Activated CD4-positive, alpha-beta T cell treated with anti-CD3 and anti-CD28 coated beads, Interleukin-2, amount 10 ng/mL, durations not matched to agents 7 days and 5 days (primary cell): ENCODE results near the gene USP44. TPM values are rescaled to one million over a fixed set of nuclear protein-coding genes. Genes with fewer than 3 reads are reported as not detected.

Experiments used
- CTCF ChIA-PET: fragments of 350-600 bp; sonication (Branson Sonifier 250); formaldehyde crosslinking; loops from one replicate; lab custom pipeline; 2021; ENCODE audit warnings: antibody characterized with exemption; lab: Charles Lee
- POLR2A ChIA-PET: fragments of 350-600 bp; sonication (Branson Sonifier 250); formaldehyde crosslinking; loops from one replicate; lab custom pipeline; 2021; ENCODE audit warnings: antibody characterized with exemption; lab: Charles Lee
- DNase-seq: peaks from one replicate; pipeline ENCODE4 v3.0.0-alpha.2; 2020
- H3K27ac Mint-ChIP-seq: one replicate; pipeline ENCODE4 v1.8.0; 2021; ENCODE audit warnings: mild to moderate bottlenecking, moderate library complexity, mixed read lengths
- H3K27me3 Mint-ChIP-seq: one replicate; pipeline ENCODE4 v1.8.0; 2021; ENCODE audit warnings: mixed read lengths
- H3K36me3 Mint-ChIP-seq: one replicate; pipeline ENCODE4 v1.8.0; 2021; ENCODE audit warnings: low read depth, mixed read lengths
- H3K4me1 Mint-ChIP-seq: one replicate; pipeline ENCODE4 v1.8.0; 2021; ENCODE audit warnings: mixed read lengths
- H3K4me3 Mint-ChIP-seq: one replicate; pipeline ENCODE4 v1.8.0; 2021; ENCODE audit warnings: mild to moderate bottlenecking, moderate library complexity, mixed read lengths
- H3K9me3 Mint-ChIP-seq: one replicate; pipeline ENCODE4 v1.8.0; 2021; ENCODE audit warnings: mixed read lengths
- total RNA-seq, 2 experiments: library from RNA; stranded (reverse); gene quantifications; one replicate each; pipeline ENCODE4 v1.2.3, GENCODE V29; 2021

Gene USP44
- total RNA-seq, 2 experiments from 2014 or later: 2.9 to 3.7 TPM

DNA sequence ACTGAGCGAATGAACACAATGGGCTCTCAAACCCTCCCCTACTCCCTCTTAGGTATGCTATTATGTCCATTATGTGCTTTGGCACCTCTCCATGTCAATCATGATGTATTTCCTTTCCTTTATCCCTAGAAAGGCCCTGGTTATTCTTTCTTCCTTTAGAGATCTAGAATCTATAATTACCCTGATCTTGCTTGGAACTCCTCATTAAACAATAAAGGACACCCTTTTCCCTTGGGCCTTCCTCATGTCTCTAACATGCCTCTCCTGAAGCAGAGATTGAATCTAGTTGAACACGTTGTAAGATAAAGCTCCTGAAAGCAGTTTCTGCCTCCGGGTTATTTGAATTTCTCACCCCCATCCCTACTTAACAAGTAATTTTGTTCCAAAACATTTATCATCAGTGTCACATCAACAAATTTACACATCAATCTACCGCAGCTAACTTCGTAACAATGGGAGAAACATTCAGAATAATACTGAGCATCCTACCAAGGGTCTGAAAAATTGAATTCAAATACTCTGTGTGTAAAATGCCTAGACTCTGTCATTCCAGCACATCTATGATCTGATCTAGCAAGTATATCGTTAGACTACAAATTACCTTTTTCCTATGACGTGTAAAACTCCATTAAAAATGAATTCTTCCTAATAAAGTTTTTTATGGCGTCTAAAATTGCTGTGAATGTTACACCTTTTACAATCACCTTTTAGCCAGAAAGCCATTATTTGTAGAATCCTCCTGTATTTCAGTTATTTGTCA is 5.4 kb downstream of the USP44 start:
- peaks cover 29% of the 10 kb centered on the region for H3K27me3 Mint-ChIP-seq
- H3K4me1 Mint-ChIP-seq: peaks cover 27% of the 10 kb centered on the region
- DNase-seq: no peak
- POLR2A ChIA-PET: no interaction called here
- CTCF ChIA-PET: no interaction called here
- peaks cover 3% of the 10 kb centered on the region for H3K9me3 Mint-ChIP-seq
- H3K27ac Mint-ChIP-seq: no peak overlapping the region
- H3K36me3 Mint-ChIP-seq: no peaks in the 10 kb centered on the region
- H3K4me3 Mint-ChIP-seq: no peak overlapping the region

GRCh38 chr12:95545303-95545702 is 6.0 kb downstream of the USP44 start:
- H3K4me1 Mint-ChIP-seq: peaks cover 27% of the 10 kb centered on the region
- ChIA-PET CTCF (no interaction called here), POLR2A (no interaction called here)
- H3K4me3 Mint-ChIP-seq: no peak overlapping the region
- DNase-seq: no peak
- no peaks in the 10 kb centered on the region for H3K36me3 Mint-ChIP-seq
- H3K9me3 Mint-ChIP-seq: peaks cover 3% of the 10 kb centered on the region
- H3K27me3 Mint-ChIP-seq: peaks cover 29% of the 10 kb centered on the region
- H3K27ac Mint-ChIP-seq: no peak overlapping the region

- Mint-ChIP-seq H3K27me3 (peaks cover 29% of the 10 kb centered on the region), H3K36me3 (no peaks in the 10 kb centered on the region), H3K9me3 (peaks cover 3% of the 10 kb centered on the region), H3K4me1 (peaks cover 27% of the 10 kb centered on the region), H3K4me3 (no peak overlapping the region), H3K27ac (no peak overlapping the region)
- ChIA-PET POLR2A (no interaction called here), CTCF (no interaction called here)
- no peak for DNase-seq
These were observed 6.5 kb downstream of the USP44 start for GRCh38 chr12:95544756-95545155.

DNA sequence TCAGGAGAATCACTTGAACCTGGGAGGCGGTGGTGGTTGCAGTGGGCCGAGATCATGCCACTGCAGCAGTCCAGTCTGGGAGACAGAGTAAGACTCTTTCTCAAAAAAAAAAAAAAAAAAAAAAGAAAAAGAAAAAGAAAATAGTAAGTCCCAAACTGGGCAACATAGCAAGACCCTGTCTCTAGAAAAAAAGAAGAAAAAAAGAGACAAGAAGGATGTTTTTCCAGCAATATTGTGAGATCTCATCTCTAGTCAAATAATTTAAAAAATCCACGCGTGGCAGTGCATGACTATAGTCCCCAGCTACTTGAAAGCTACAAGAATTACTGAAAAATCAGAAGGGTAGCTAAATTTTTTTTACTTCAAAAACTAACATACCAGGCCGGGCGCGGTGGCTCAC is 8.0 kb downstream of the USP44 start:
- peaks cover 18% of the 10 kb centered on the region for H3K4me1 Mint-ChIP-seq
- DNase-seq: no peak
- CTCF ChIA-PET: interaction anchor here (1.3 kb wide), 1 partner anchor 9 kb away, joined by 5 read pairs; no protein-coding TSS in a partner anchor
- H3K27ac Mint-ChIP-seq: no peak overlapping the region
- POLR2A ChIA-PET: no interaction called here
- H3K4me3 Mint-ChIP-seq: no peak overlapping the region
- H3K9me3 Mint-ChIP-seq: no peaks in the 10 kb centered on the region
- no peaks in the 10 kb centered on the region for H3K36me3 Mint-ChIP-seq
- peaks cover 23% of the 10 kb centered on the region for H3K27me3 Mint-ChIP-seq

DNA sequence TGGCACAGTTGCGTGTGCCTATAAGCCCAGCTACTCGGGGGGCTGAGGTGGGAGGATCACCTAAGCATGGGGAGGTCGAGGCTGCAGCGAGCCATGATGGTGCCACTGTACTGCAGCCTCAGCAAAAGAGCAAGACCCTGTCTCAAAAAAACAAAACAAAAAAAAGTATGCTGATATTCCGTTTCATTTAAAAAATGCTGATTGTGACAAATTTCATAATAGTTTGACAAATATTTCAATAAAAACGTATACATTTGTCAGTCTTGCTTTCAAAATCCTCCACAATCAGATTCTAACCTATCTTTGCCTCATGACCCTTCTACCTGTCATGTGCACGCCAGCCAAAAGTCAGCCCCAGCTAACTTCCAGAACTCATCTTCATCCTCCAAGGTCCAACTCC is 9.8 kb downstream of the USP44 start:
- no peaks in the 10 kb centered on the region for H3K9me3 Mint-ChIP-seq
- DNase-seq: no peak
- POLR2A ChIA-PET: no interaction called here
- no peak overlapping the region for H3K4me3 Mint-ChIP-seq
- CTCF ChIA-PET: no interaction called here
- H3K36me3 Mint-ChIP-seq: no peaks in the 10 kb centered on the region
- H3K4me1 Mint-ChIP-seq: peaks cover 6% of the 10 kb centered on the region
- peaks cover 8% of the 10 kb centered on the region for H3K27me3 Mint-ChIP-seq
- H3K27ac Mint-ChIP-seq: no peak overlapping the region

DNA sequence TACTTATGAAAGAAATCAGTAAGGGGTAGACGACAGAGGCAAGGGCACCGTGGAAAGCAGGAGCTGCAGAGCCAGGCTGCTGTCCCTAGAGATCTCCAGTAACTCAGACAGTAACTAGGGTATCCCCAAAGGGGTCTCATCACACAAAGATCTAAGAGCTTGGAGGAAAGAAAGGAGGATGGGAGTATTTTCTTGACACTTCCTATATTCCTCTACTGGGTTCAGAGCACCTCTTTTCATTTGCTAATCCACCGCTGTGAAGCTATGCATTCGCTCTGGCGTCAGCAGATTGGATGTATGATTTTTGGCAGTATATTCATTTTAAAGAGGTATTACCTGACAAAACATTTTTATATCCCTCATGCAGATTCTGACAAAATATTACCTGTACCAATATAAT is 12.6 kb downstream of the USP44 start:
- H3K9me3 Mint-ChIP-seq: no peaks in the 10 kb centered on the region
- POLR2A ChIA-PET: no interaction called here
- H3K4me3 Mint-ChIP-seq: no peak overlapping the region
- no peak for DNase-seq
- CTCF ChIA-PET: interaction anchor here (0.8 to 1.8 kb wide), 2 partner anchors 148 to 321 kb away, joined by 3 to 6 read pairs; partner anchors contain the start of genes FGD6 and VEZT
- peaks cover 1% of the 10 kb centered on the region for H3K4me1 Mint-ChIP-seq
- H3K27me3 Mint-ChIP-seq: no peaks in the 10 kb centered on the region
- H3K27ac Mint-ChIP-seq: no peak overlapping the region
- no peaks in the 10 kb centered on the region for H3K36me3 Mint-ChIP-seq

DNA sequence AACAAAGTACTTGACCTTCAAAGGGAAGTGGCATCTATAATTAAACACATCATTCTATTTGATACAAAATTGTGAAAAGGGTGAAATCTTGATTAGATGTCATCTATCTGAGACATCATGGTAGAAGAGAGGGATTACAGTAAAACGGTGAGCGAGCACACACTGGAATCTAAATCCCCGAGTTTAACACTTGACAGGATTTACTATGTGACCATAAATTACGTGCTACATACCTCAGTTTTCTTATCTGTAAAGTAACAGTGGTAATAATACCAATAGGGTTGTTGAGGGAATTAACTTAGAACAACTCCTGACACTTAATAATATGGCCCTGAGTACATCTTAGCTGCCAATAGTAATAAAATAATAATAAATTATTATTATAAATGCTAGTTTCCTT is 13.3 kb downstream of the USP44 start:
- no peak overlapping the region for H3K4me3 Mint-ChIP-seq
- H3K27me3 Mint-ChIP-seq: no peaks in the 10 kb centered on the region
- no peaks in the 10 kb centered on the region for H3K36me3 Mint-ChIP-seq
- peaks cover 1% of the 10 kb centered on the region for H3K4me1 Mint-ChIP-seq
- H3K9me3 Mint-ChIP-seq: no peaks in the 10 kb centered on the region
- DNase-seq: no peak
- no peak overlapping the region for H3K27ac Mint-ChIP-seq
- ChIA-PET POLR2A (interaction anchor here (0.6 kb wide), 1 partner anchor 16 kb away, joined by 3 read pairs; no protein-coding TSS in a partner anchor), CTCF (interaction anchor here (0.8 to 1.8 kb wide), 3 partner anchors 10 to 320 kb away, joined by 3 to 6 read pairs (median 4); partner anchors contain the start of genes FGD6 and VEZT)

GRCh38 chr12:95533985-95534384 is 17.3 kb downstream of the USP44 start:
- ChIA-PET CTCF (interaction anchor here (0.5 to 1.8 kb wide), 8 partner anchors 8 to 993 kb away, joined by 3 to 5 read pairs (median 4); no protein-coding TSS in a partner anchor), POLR2A (no interaction called here)
- no peak overlapping the region for H3K4me3 Mint-ChIP-seq
- peaks cover 1% of the 10 kb centered on the region for H3K4me1 Mint-ChIP-seq
- H3K36me3 Mint-ChIP-seq: no peaks in the 10 kb centered on the region
- H3K27ac Mint-ChIP-seq: no peak overlapping the region
- H3K9me3 Mint-ChIP-seq: no peaks in the 10 kb centered on the region
- H3K27me3 Mint-ChIP-seq: no peaks in the 10 kb centered on the region
- no peak for DNase-seq

DNA sequence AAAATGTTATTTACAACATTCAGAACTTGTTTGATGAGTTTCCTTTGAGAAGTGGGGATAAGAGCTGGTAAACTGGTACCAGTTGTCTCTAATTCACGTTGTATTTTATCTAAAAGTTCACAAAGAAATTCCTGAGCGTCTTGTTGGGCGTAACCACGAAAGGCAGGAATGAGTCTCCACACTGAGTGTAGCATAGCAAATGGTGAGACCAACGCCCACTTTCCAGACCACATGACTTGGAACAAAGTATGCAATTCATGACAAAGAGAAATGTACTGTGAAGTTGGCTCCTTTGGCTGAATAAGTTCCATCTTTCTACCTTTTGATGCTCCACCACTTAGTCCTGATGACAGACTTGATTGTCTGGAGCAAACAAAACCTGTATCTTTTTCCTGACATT is 18.4 kb downstream of the USP44 start:
- Mint-ChIP-seq H3K27ac (no peak overlapping the region), H3K27me3 (no peaks in the 10 kb centered on the region), H3K36me3 (no peaks in the 10 kb centered on the region), H3K9me3 (no peaks in the 10 kb centered on the region), H3K4me3 (no peak overlapping the region), H3K4me1 (peaks cover 1% of the 10 kb centered on the region)
- POLR2A ChIA-PET: no interaction called here
- CTCF ChIA-PET: no interaction called here
- DNase-seq: no peak

DNA sequence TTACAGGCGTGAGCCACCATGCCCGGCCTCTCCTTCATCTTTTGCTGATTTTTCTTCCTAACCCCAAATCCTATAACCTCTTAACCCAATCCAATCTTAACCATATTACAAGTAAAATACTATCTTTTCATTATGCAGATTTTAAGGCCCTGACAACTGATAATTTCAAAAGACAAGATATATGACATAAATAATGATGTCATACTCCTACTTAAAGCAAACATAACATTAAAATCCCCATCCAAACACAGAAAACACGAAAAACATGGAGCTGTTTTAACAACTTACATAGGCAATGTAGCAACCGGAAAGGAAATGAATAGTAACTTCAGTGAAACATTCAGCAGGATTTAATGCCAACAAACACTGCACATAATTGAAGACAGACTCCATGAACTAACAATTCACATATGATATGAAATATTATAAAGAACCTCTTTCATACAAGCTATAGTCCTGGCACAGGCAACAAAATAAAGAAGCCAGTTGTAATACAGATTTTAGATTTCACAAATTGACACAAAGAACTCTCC is 21.5 kb downstream of the USP44 start:
- peaks cover 3% of the 10 kb centered on the region for H3K4me1 Mint-ChIP-seq
- CTCF ChIA-PET: interaction anchor here (0.9 kb wide), 1 partner anchor 14 kb away, joined by 3 read pairs; no protein-coding TSS in a partner anchor
- no peaks in the 10 kb centered on the region for H3K27me3 Mint-ChIP-seq
- no peak overlapping the region for H3K27ac Mint-ChIP-seq
- no peak overlapping the region for H3K4me3 Mint-ChIP-seq
- H3K9me3 Mint-ChIP-seq: no peaks in the 10 kb centered on the region
- POLR2A ChIA-PET: no interaction called here
- no peak for DNase-seq
- H3K36me3 Mint-ChIP-seq: no peaks in the 10 kb centered on the region

DNA sequence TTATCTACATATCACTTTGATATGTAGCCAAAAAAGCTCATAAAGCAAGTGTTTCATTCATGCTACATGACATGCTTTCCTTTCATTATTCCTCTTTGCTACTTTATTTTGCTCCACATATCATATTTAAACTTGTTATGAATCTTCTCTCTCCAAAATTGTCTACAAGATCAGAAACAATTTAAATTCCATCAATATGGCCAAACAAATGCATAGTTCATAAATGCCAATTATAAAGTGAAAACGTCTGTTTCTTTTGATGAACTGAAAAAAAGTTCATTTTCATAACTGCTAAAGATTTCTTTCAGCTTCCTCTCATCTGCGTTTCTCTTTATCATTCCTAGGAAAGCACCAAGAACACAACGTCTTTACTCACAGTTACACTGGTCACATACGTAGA is 22.8 kb downstream of the USP44 start:
- Mint-ChIP-seq H3K4me3 (no peak overlapping the region), H3K36me3 (no peaks in the 10 kb centered on the region), H3K27me3 (no peaks in the 10 kb centered on the region), H3K4me1 (peaks cover 2% of the 10 kb centered on the region), H3K9me3 (no peaks in the 10 kb centered on the region), H3K27ac (no peak overlapping the region)
- CTCF ChIA-PET: no interaction called here
- no peak for DNase-seq
- POLR2A ChIA-PET: no interaction called here

DNA sequence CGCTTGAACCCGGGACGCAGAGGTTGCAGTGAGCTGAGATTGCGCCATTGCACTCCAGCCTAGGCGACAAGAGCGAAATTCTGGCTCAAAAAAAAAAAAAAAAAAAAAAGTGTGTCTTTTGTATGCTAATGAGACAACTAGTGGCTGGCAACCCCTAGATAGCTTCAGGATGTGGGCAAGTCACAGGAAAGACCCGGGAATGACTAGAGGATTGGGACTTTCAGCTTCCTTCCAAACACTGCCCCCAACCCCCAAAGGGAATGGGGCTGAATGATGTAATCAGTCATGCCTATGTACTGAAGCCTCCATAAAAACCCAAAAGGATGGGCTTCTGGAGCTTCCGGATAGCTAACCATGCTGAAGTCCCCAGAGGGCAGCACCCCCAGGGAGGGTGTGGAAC is 28.6 kb downstream of the USP44 start:
- no peak for DNase-seq
- Mint-ChIP-seq H3K36me3 (no peaks in the 10 kb centered on the region), H3K27ac (no peak overlapping the region), H3K9me3 (no peaks in the 10 kb centered on the region), H3K27me3 (no peaks in the 10 kb centered on the region), H3K4me3 (no peak overlapping the region), H3K4me1 (peaks cover 2% of the 10 kb centered on the region)
- POLR2A ChIA-PET: no interaction called here
- CTCF ChIA-PET: interaction anchor here (0.7 to 0.8 kb wide), 2 partner anchors 14 to 40 kb away, joined by 3 read pairs; no protein-coding TSS in a partner anchor

DNA sequence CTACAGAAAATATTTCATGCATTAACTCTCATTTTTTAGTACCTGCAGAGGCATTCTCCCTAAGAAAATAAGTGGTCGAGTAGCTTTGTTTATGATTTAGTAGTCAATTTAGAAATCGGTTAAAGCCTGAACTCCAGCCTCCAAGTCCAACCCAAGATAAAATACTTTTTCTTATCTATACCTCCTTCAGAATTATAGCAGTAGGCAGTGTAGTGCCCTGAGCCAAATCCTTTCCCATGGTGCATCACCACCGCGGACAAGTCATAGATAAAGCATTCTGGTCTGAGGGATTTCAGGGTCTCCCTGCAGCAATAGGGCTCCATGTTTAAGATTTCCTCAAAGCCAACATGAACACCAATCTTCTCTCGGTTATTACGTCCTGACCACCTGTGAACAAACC is 30.5 kb downstream of the USP44 start:
- H3K27me3 Mint-ChIP-seq: no peaks in the 10 kb centered on the region
- H3K9me3 Mint-ChIP-seq: no peaks in the 10 kb centered on the region
- POLR2A ChIA-PET: no interaction called here
- CTCF ChIA-PET: no interaction called here
- no peak for DNase-seq
- no peaks in the 10 kb centered on the region for H3K4me1 Mint-ChIP-seq
- no peak overlapping the region for H3K4me3 Mint-ChIP-seq
- peaks cover 3% of the 10 kb centered on the region for H3K36me3 Mint-ChIP-seq
- no peak overlapping the region for H3K27ac Mint-ChIP-seq
